HG02678 (cell line): Measurements from ENCODE around the gene CACNA2D4.

Experiments used
- ATAC-seq: cut with Tn5 transposase; IDR thresholded peaks from one replicate; pipeline ENCODE4 v1.9.1; 2021; ENCODE audit warnings: mild to moderate bottlenecking, moderate library complexity; ENCODE audit not compliant: unreplicated experiment

The CACNA2D4 gene

GRCh38 chr12:1758887-1759286 is 159.6 kb downstream of the CACNA2D4 start:
- no peak for ATAC-seq

DNA sequence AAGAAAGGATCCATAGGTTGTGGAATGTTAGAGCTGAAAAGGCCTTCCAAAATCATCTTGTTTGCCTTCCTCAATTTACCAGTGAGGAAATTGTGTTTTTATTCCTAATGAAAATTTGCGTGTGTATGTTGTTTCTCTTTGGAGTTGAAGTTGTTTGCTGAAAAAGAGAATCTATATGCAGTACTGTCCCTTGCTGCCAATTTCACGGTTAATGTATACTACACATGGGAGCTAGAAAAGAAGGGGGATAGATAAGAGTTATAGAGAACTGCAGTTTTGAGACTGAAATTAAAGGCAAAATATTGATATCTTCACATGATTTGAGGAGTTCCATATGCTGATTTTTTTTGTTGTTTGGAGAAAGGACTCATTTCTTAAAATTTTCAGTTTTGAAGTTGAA is 160.1 kb downstream of the CACNA2D4 start:
- ATAC-seq, result no peak

- ATAC-seq, result no peak
These were observed 168.2 kb downstream of the CACNA2D4 start for GRCh38 chr12:1750300-1750699.

DNA sequence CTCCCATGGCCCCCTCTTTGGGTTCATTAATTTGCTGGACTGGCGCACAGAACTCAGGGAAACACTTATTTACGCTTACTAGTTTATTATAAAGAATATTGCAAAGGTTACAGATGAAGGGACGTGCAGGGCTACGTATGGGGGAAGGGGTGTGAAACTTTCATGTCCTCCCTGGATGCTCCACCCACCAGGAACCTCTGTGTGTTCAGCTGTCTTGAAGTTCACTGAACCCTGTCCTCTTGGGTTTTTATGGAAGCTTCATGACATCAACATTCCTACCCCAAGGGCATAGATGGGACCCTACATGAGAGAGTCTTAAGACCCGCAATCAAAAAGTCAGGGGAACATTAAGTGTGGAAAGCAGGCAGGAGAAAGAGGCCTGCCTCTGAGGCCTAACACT is 169.4 kb downstream of the CACNA2D4 start:
- ATAC-seq, result no peak

DNA sequence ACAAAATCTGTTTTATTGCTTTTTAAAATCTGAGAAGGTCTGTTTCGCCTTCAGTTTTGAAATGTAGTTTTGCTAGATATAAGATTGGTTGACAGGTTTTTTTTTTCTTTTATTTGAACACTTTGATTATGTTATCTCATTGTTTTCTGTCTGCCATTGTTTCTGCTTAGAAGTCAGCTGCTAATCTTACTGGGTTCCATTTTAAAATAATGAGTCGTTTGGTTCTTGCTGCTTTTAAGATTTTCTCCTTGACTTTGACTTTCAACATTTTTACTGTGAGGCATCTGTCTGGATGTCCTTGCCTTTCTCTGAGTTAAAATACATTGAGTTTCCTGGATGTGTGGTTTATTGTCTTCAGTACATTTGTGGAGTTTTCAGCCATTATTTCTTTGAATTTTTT is 170.8 kb downstream of the CACNA2D4 start:
- no peak for ATAC-seq

DNA sequence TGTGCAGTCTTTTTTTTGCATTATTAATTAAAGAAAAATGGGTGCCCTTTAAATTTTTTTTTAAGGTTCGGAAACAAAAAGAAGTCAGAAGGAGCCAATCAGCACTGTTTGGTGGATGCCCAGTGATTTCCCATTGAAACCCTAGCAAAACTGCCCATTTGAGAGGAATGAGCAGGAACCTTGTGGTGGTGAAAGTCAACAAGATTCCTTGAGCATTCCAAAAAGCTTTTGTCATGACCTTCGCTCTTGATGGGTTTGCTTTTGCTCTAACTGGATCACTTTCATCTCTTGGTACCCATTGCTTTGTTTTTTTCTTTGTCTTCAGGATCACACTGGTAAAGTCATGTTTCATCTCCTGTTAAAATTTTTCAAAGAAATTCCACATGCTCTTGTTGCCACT is 173.5 kb downstream of the CACNA2D4 start:
- ATAC-seq, result no peak
